ENCODE data around the gene PRKG1.

The PRKG1 gene

DNA sequence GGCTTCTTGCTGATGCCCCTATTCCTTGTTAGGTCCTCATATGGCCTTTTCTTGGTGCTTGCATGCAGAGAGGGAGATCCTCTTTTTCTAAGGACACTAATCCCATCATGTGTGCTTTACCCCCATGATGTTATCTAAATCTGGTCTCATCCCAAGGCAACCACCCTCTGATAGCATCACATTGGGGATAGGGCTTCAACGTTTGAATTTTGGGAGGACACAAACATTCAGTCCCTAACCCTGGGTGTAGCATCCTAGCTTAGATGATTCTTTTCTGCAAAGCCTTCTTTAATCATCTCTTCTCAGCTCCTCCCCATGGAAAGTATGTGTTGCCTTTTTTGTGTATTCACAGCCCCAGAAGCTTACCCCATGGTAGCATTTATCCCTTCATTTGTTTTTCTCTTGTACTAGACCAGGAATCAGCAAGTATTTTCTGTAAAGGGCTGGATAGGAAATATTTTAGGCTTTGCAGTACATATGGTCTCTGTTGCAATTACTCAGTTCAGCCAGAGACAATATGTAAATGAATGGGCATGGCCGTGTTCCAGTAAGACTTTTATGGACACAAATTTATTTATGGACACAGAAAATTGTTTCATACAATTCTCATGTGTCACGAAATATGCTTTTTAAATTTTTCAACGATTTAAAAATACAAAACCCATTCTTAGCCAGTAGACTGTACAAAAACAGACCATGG is 726.6 kb downstream of the PRKG1 start:
- TF ChIP-seq CREB1 (IDR thresholded peaks at IDR 0.05; ENCODE audit: low read depth) (no peak), NFIC (IDR thresholded peaks at IDR 0.05) (no peak)

DNA sequence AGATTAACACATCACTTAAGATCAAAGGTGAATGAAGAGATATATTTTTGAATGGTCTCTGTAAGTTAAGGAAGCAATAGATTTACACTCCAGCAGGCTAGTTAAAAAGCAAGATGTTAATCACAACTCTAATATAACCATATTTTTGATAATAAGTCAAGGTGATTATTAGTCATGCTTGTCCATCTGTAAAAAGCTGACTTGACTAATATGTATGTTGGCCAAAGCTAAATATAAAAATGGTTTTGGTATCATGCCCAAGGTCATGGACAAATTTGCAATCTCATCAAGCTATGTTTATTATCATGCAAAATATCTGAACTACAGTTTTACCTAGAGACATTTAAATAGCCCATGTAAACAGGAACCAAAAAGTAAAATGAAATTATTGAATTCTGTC is 727.7 kb downstream of the PRKG1 start:
- no peak for TF ChIP-seq EP300 (IDR thresholded peaks at IDR 0.05; ENCODE audit: borderline replicate concordance)
- TF ChIP-seq, protein P1, sequence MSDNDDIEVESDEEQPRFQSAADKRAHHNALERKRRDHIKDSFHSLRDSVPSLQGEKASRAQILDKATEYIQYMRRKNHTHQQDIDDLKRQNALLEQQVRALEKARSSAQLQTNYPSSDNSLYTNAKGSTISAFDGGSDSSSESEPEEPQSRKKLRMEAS (IDR thresholded peaks at IDR 0.05): no peak
- TF ChIP-seq, protein P2, sequence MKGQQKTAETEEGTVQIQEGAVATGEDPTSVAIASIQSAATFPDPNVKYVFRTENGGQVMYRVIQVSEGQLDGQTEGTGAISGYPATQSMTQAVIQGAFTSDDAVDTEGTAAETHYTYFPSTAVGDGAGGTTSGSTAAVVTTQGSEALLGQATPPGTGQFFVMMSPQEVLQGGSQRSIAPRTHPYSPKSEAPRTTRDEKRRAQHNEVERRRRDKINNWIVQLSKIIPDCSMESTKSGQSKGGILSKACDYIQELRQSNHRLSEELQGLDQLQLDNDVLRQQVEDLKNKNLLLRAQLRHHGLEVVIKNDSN (IDR thresholded peaks at IDR 0.05): no peak
- no peak for TF ChIP-seq YY1 (IDR thresholded peaks at IDR 0.05; ENCODE audit: low read depth)
- TF ChIP-seq ZBTB7A (IDR thresholded peaks at IDR 0.05; ENCODE audit: low read depth): no peak
- no peak for TF ChIP-seq CREB1 (IDR thresholded peaks at IDR 0.05; ENCODE audit: low read depth)

DNA sequence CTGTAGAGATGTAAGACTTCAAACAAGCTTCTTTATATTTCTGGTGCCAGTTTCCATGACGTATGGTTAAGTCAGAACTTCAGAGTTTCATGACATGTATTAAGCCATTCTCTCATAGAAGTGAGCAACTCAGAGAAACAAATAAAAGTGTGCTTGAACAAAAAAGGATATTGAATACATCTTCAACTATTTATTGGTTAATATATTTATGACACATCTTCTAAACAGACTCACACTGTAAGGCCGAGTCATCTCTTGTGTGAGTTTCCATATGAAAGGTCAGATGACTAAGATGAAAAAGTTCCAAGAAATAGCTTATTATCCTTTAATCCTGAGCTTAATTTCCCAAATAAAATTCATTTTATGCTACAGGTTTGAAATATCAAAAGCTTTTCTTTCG is 730.6 kb downstream of the PRKG1 start:
- TF ChIP-seq YY1 (IDR thresholded peaks at IDR 0.05; ENCODE audit: low read depth): no peak
- no peak for TF ChIP-seq CREB1 (IDR thresholded peaks at IDR 0.05; ENCODE audit: low read depth)
- TF ChIP-seq TAF1 (IDR thresholded peaks at IDR 0.05; ENCODE audit: low read depth): no peak

DNA sequence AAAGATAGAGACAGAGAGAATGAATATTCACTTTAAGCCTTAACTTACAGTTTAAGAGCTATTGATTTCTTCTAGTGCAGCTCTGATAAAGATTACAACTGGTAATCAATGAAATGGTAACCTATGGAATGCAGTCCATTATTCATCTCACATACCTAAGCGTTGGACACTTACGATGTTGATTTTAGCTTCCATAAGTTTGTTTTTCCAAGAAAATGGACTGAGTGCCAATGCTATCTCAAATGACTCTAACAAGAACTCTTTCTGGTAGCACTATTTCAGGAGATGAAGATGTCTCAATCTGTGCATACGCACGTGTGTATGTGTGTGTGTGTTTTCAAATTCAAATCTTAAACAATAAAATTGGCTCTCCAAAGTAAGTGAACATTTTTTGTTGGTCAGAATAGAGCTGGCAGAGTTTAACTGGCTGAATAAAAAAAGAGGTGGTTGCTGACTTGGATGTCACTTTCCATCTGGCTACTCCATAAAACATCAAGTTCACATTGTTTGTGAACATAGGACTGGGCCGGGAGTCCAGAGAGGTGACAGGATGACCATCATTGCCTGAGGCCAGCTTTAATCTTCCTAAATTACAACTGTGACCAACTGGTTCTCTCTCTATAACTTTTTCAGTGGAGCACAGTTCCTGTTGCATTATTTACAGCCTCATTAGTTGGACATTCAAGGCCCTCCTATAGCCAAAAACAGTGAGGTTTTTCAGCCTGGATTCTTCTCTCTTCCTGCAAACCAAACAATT is 732.0 kb downstream of the PRKG1 start:
- no peak for TF ChIP-seq NFIC (IDR thresholded peaks at IDR 0.05)
- TF ChIP-seq, protein P2 (IDR thresholded peaks at IDR 0.05): no peak
- TF ChIP-seq, protein P1 (IDR thresholded peaks at IDR 0.05): no peak
- no peak for TF ChIP-seq TAF1 (IDR thresholded peaks at IDR 0.05; ENCODE audit: low read depth)
- no peak for TF ChIP-seq TEAD4 (IDR thresholded peaks at IDR 0.05)
- TF ChIP-seq CREB1 (IDR thresholded peaks at IDR 0.05; ENCODE audit: low read depth): no peak
- TF ChIP-seq EGR1 (IDR thresholded peaks at IDR 0.05): no peak
- no peak for TF ChIP-seq ZBTB7A (IDR thresholded peaks at IDR 0.05; ENCODE audit: low read depth)
- TF ChIP-seq EP300 (IDR thresholded peaks at IDR 0.05; ENCODE audit: borderline replicate concordance): no peak
- TF ChIP-seq, protein P3, sequence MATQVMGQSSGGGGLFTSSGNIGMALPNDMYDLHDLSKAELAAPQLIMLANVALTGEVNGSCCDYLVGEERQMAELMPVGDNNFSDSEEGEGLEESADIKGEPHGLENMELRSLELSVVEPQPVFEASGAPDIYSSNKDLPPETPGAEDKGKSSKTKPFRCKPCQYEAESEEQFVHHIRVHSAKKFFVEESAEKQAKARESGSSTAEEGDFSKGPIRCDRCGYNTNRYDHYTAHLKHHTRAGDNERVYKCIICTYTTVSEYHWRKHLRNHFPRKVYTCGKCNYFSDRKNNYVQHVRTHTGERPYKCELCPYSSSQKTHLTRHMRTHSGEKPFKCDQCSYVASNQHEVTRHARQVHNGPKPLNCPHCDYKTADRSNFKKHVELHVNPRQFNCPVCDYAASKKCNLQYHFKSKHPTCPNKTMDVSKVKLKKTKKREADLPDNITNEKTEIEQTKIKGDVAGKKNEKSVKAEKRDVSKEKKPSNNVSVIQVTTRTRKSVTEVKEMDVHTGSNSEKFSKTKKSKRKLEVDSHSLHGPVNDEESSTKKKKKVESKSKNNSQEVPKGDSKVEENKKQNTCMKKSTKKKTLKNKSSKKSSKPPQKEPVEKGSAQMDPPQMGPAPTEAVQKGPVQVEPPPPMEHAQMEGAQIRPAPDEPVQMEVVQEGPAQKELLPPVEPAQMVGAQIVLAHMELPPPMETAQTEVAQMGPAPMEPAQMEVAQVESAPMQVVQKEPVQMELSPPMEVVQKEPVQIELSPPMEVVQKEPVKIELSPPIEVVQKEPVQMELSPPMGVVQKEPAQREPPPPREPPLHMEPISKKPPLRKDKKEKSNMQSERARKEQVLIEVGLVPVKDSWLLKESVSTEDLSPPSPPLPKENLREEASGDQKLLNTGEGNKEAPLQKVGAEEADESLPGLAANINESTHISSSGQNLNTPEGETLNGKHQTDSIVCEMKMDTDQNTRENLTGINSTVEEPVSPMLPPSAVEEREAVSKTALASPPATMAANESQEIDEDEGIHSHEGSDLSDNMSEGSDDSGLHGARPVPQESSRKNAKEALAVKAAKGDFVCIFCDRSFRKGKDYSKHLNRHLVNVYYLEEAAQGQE (IDR thresholded peaks at IDR 0.05; ENCODE audit: low read depth): no peak
- no peak for TF ChIP-seq RAD21 (IDR thresholded peaks at IDR 0.05; ENCODE audit: low read depth)
- TF ChIP-seq TCF12 (IDR thresholded peaks at IDR 0.05; ENCODE audit: low read depth): no peak
- TF ChIP-seq YY1 (IDR thresholded peaks at IDR 0.05; ENCODE audit: low read depth): no peak
- TF ChIP-seq CEBPB (IDR thresholded peaks at IDR 0.05): no peak
- no peak for TF ChIP-seq FOXM1 (IDR thresholded peaks at IDR 0.05; ENCODE audit: borderline replicate concordance, low read depth)

DNA sequence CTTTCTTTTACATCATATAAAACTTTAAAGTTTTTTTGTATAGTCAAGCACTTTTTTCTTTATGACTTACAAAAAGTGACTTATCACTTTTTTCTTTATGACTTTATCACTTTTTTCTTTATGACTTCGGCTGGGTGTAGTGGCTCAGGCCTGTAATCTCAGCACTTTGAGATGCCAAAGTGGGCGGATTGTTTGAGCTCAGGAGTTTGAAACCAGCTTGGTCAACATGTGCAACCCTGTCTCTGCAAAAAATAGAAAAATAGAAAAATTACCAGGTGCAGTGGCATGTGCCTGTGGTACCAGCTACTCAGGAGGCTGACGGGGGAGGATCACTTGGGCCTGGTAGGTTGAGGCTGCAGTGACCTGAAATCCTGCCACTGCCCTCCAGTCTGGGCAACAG is 733.9 kb downstream of the PRKG1 start:
- TF ChIP-seq EGR1 (IDR thresholded peaks at IDR 0.05) (no peak), RAD21 (IDR thresholded peaks at IDR 0.05; ENCODE audit: low read depth) (no peak), CEBPB (IDR thresholded peaks at IDR 0.05) (no peak), YY1 (IDR thresholded peaks at IDR 0.05; ENCODE audit: low read depth) (no peak), CREB1 (IDR thresholded peaks at IDR 0.05; ENCODE audit: low read depth) (no peak), FOXM1 (IDR thresholded peaks at IDR 0.05; ENCODE audit: borderline replicate concordance, low read depth) (no peak), EP300 (IDR thresholded peaks at IDR 0.05; ENCODE audit: borderline replicate concordance) (no peak), TAF1 (IDR thresholded peaks at IDR 0.05; ENCODE audit: low read depth) (no peak), ZBTB7A (IDR thresholded peaks at IDR 0.05; ENCODE audit: low read depth) (no peak), NFIC (IDR thresholded peaks at IDR 0.05) (no peak), TCF12 (IDR thresholded peaks at IDR 0.05; ENCODE audit: low read depth) (no peak), TEAD4 (IDR thresholded peaks at IDR 0.05) (no peak)
- TF ChIP-seq, protein P3 (IDR thresholded peaks at IDR 0.05; ENCODE audit: low read depth): no peak
- TF ChIP-seq, protein P1 (IDR thresholded peaks at IDR 0.05): no peak
- TF ChIP-seq, protein P2 (IDR thresholded peaks at IDR 0.05): no peak

Measured in Ishikawa (cell line).